GM23338 (cell line): ENCODE data around the gene TAOK3.

ENCODE experiments used
- CREB1 ChIP-seq: fragments of 250-450 bp; sonication (Bioruptor Pico); IDR thresholded peaks from 2 replicates; pipeline ENCODE4 v1.5.0; 2020; ENCODE audit warnings: low read depth, mild to moderate bottlenecking, moderate library complexity
- CTCF ChIP-seq, 2 experiments: fragments of 200-600 bp in 1 of 2; sonication (generic) in 1 of 2; conservative IDR thresholded peaks; 2 replicates each; pipeline versions ENCODE4 v1.5.1 to v1.6.1; 2016 to 2017; ENCODE audit warnings: antibody characterized with exemption in 2 of 2, low read depth in 2 of 2, mild to moderate bottlenecking in 2 of 2, moderate library complexity in 1 of 2
- EZH2 ChIP-seq: fragments of 200-600 bp; sonication (generic); IDR thresholded peaks from one replicate; pipeline ENCODE4 v1.8.0; 2017; ENCODE audit warnings: antibody characterized with exemption, mild to moderate bottlenecking, low read depth; ENCODE audit not compliant: unreplicated experiment
- POLR2AphosphoS5 ChIP-seq: IDR thresholded peaks from 2 replicates; pipeline ENCODE4 v1.6.1; 2016; ENCODE audit warnings: antibody characterized with exemption, low read depth
- ZNF114 ChIP-seq: fragments of 250-450 bp; sonication (Bioruptor Pico); IDR thresholded peaks from 2 replicates; pipeline ENCODE4 v1.5.0; 2020; ENCODE audit warnings: mild to moderate bottlenecking, moderate library complexity

- TF ChIP-seq POLR2AphosphoS5 (no peak), CTCF (conservative IDR thresholded peaks at IDR 0.05; ENCODE audit: low read depth in 2 of 2) (no peak), CREB1 (CRISPR knock-in tag) (no peak), ZNF114 (CRISPR knock-in tag) (no peak), EZH2 (no peak)
Measured at GRCh38 chr12:118350908-118351559, 21.7 kb downstream of the TAOK3 start.
